ENCODE measurements around the gene DUT.

The DUT gene

GRCh38 chr15:48373821-48374451, 42.7 kb downstream of the DUT start:
- DNase-seq: no peak

GRCh38 chr15:48374472-48374871, 43.2 kb downstream of the DUT start:
- DNase-seq: no peak

- DNase-seq: no peak
Measured at GRCh38 chr15:48375767-48376166, 44.5 kb downstream of the DUT start.

- no peak for DNase-seq
Measured at GRCh38 chr15:48380198-48380597, 49.0 kb downstream of the DUT start.

GRCh38 chr15:48381861-48382260, 50.6 kb downstream of the DUT start:
- no peak for DNase-seq

- DNase-seq: no peak
Measured at GRCh38 chr15:48383031-48383430, 51.8 kb downstream of the DUT start.

GRCh38 chr15:48384616-48385015, 53.4 kb downstream of the DUT start:
- DNase-seq: no peak

GRCh38 chr15:48385031-48385830, 54.0 kb downstream of the DUT start:
- DNase-seq: no peak

GRCh38 chr15:48388016-48388851, 57.0 kb downstream of the DUT start:
- no peak for DNase-seq

- no peak for DNase-seq
Measured at GRCh38 chr15:48388910-48389309, 57.7 kb downstream of the DUT start.

GRCh38 chr15:48389691-48390143, 58.5 kb downstream of the DUT start:
- DNase-seq: no peak

GRCh38 chr15:48391950-48392349, 60.7 kb downstream of the DUT start:
- no peak for DNase-seq

- DNase-seq: no peak
Measured at GRCh38 chr15:48392356-48392755, 61.1 kb downstream of the DUT start.
